HG02943 (cell line): Measurements from ENCODE around the gene SSR4.
"Not testable (repeated sequence)": the region's sequence is repeated elsewhere in the genome, so short reads cannot be mapped to it uniquely, and the experiment has no call there.

Experiments used
- ATAC-seq: cut with Tn5 transposase; IDR thresholded peaks from one replicate; pipeline ENCODE4 v1.9.1; 2021; ENCODE audit warnings: mild to moderate bottlenecking, low read depth, moderate library complexity; ENCODE audit not compliant: unreplicated experiment

Gene SSR4

DNA sequence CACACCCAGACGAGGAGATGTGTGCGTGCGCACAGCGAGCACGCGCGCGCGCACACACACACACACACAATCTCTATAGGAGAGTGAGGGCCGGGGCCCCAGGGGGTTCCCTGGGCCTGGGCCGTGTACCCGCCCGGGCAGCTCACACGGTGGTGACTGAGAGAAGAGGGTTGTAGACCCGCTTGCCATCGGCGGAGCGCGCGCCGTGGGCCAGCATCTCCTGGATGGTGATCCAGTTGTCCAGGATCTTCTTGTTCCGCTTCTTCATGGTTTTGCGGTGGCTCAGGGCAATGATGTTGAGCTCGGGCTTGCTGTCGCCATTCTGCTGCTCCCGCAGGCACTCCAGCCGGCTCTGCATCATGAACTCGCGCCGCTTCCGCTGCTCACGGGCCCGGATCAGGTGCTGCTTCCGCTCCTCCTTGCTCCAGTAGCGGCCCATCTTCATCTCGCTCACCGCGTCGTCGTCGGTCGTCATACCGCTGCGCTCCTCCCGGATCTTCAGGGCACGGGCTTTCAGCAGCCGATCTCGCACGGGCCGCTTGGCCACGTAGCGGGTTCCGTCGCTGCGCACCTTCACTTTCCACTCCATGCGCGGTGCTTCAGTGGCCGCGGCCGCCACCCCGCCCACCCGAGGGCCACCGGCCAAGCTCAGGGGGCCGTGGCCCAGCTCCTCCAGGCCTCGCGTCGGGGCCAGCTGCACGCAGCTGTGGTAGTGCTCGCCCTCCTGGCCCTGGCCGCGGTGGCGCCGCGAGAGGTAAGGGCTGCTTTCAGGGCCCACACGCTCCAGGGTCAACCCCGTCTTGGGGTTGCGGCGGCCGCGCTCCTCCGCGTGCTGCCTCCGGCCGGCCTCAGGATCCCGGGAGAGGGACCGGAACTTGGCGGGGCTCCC is 9.0 kb downstream of the SSR4 start:
- no peak for ATAC-seq

DNA sequence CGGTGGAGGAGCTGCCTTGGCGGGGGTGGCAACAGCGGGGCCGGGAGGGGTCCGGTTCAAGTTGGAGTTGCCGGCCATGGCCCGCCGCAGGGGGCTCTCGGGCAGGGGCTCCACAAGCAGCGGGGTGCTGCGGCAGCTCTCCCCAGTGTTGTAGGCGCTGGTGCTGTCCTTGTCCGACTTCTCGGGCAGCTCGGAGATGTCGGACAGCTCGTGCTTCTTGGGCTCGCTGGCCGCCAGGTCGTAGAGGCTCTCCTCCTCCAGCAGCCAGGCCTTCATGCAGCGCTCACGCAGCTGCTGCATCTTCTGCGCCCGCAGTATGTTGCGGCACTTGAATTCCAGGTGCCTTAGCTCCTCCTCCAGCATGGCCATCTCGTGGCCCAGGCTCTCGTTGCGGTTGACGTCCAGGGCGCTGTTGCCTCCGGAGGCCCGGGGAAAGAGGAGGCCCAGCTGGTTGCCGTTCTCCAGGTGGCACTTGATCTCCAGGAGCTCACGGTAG is 9.7 kb downstream of the SSR4 start:
- ATAC-seq, result no peak

DNA sequence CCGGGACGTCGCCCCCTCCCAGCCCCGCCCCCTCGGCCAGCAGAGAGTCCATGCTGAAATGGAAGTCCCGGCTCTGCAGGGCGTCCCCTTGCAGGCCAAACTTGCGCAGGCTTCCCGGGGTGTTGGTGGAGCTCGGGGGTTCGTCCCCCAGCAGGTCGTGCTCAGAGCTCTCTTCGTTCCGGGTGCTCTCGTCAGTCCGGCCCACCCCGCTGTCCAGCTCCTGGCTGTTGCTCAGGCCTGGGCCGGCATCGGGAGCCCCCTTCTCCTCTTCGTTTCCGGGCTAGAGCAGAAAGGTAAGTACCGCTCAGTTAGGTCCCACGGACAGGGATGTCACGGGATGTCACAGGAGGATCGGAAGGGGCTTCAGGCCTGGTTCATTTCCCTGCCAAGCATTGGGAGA is 10.2 kb downstream of the SSR4 start:
- no peak for ATAC-seq

DNA sequence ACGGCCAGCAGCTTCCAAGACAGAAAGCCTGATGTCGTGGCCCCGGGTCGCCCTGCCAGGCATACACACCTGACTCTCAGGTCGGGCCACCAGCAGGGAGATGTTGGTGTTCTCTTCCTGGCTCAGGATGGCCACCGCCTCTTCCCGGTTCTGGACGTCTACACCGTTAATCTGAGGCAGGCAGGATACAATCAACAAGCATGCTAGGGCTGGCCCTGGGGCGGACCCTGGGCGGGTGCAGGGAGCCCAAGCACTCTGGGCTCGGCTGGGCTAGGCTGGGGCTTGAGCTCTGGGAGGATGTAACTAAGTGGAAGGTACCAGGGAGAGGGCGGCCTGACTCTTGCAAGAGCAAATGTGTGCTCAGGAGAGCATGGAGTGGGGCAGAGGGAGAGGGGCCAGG is 11.0 kb downstream of the SSR4 start:
- no peak for ATAC-seq

DNA sequence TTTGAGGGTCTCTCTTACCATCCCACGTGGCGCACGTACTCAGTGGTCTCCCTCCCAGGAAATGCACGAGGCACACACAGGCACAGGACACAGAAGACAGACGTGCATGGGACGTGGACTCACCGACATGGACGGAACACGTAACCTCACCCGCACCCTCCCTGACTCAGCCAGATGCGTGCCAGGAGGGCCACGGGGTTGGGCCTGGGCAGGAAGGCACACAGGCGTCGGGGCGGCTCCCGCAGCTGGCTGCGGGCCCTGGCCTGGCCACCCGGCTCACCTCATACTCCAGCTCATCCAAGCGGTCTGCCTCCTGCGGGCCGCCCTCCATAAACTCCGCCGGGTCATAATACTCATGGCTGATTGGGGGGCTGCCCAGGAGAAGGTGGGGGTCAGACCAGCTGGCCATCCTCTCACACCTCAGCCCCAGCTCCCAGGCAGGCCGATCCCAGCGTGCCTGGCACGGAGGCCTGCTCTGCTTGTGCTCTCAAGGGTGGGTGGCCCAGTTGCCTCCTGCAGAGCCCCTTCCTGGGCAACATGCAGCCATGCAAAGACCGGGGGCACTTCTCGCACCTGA is 12.6 kb downstream of the SSR4 start:
- no peak for ATAC-seq

DNA sequence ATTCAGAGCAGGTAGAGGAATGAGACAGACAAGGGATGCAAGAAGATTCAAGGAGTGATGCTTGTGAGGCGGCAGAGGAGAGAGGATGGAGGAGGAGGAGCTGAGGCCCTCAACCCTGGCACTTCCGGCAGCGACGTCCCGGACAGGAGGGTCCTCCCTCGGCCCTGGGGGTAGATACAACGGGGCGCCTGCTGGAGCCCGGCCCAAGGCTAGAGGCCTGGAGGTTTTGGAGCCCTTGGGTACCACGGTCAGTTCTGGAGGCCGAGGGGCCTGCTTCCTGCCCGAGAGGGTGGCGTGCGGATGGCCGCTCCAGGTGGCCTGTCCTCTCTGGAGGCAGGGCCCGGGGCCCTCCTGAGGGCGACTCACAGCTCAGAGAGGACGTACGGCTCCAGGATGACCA is 13.5 kb downstream of the SSR4 start:
- no peak for ATAC-seq

DNA sequence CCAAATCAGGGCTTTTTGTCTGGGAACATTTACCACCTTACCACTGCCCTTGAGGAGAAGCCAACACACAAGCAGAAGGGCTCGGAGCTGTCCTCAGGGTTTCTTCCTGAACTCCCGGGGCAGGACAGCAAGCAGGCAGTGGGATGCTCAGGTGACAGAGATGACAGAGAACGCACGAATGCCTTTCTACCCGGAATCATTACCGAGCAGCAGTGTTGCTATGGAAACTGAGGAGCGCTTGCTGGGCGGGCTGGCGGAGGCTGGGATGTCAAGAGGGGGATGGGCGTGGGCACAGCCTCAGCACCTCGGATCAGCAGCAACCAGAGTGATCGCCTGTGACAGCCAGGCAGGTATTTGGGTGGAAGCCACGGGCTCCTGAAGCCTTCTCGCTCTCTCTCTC is 17.8 kb downstream of the SSR4 start:
- no peak for ATAC-seq

DNA sequence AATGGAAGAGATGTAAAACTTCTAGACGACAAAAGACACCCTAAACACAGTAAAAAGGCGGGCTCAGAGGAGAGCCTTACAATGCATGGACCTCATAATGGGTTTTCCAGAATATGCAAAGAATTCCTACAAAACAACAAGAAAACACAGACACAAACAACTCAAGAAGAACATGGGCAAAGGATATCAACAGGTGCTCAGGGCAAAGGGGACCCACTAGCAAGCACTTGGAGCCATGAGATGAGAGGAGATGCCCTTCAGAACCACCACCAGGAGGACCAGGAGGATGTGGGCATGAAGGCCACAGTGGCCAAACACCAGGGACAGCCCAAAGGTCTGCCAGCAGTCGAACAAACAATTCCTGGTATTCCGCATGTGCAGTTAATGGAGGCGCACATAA is 18.7 kb downstream of the SSR4 start:
- ATAC-seq, result no peak

DNA sequence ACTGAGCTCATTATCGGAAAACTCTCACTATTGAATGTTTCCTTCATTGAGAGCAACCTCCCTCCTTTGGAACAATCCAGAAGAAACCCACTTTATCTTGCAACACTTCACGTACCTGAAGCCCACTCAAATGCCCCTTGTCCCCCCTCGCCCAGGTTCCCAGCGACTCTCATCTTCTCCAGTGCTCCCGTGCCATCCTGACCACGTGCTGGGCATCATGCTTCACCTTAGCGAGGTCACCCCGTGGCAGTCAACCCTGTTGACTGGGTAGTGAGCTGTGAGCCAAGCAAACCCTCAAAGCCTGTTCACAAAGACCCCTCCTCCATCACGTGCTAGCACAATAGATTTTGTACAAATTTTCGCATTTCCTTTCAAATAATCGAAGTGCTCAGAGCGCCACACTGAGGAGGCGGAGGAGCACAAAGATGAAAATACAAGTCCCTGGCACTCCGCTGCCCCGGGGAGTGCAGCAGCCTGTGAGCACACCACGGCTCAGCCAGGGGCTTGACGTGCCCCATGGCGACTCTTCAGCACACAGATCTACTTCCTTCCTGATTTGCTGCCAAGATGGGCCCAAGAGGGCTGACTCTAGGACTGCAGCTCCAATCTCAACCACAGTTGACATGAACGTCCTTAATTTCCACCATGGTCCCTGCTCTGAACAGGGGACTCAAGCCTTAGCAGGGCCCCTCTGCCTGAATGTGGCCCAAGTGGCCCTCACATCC is 20.3 kb downstream of the SSR4 start:
- no peak for ATAC-seq

DNA sequence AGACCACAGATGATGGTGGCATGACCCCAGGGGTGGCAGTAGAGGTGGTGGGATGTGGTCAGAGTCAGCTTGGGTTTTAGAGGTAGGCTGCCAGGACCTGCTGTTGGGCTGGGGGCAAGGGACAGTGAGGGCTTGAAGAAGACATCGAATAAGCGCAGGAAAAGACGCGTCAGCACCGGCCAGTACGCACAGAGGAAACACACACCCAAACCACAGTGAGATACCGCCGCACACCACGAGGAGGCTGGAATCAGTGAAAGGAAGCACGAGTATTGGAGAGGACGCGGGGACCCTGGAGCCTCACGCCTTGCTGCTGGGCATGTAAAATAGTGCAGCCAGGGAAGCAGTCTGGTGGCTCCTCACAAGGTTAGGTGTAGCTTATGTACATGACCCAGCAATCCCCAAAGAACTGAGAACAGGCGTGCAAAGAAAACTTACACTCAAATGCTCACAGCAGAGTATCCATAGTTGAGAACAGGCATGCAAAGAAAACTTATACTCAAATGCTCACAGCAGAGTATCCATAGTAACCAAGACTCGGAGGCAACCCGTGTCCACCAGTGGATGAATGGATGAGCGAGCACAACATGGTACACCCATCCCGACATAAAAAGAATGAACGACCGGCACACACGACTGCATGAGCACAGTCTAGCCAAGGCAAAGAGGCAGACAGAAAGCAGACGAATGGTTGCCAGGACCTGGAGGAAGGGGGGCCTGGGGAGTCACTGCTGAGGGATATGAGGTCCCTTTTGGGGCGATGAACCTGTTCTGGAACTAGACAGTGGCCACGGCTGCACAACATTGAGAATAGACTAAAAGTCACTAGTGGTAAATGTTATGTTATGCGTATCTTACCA is 22.6 kb downstream of the SSR4 start:
- no peak for ATAC-seq

DNA sequence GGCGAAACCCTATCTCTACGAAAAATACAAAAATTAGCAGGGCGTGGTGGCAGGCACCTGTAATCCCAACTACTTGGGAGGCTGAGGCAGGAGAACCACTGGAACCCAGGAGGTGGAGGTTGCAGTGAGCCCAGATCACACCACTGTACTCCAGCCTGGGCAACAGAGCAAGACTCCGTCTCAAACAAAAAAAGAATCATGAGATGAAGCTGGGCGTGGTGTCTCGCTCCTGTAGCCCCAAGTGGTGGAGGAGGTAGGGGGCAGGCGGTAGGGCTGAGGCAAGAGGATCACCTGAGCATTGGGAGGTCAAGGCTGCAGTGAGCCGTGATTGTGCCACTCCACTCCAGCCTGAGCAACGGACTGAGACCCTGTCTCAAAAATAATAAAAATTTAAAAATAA is 23.6 kb downstream of the SSR4 start:
- ATAC-seq, result not testable (repeated sequence)

DNA sequence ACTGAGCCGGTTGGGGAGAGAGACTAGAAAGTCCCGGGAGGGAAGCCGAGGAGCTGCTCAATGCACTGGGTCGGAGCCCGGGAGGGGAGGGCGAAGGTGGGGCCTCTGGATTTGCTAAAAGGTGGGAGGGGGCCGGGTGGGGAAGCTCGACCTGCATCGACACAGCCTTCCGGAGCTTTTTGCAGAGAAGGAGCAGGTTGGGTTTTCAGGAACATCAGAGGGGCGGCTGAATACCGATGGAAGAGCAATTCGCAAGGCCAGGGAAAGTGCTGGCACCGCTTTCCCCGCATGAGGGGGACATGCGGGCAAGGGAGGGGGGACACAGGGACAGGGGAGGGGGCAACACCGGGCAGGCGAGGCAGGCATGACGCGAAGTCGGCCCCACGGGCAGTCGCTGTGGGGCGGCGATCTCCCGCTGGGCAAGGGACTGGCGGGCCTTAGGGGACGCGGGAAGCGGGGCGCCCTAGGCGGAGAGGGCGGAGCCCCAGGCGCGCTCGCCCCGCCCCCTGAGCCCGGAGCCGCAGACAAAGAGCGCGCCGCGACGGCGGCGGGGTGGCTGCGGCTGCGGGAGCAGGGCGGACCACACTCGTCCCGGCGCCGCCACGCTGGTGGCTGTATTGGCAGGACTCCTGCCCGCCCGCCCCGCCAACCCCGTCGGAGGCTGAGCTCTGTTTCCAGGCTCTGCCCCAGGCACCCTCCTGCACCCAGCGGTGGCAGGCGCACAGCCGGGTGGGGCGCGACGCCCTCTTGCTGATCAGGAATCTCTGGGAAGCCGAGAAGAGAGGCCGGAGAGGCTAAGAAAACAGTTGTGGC is 24.3 kb downstream of the SSR4 start:
- ATAC-seq, result no peak

DNA sequence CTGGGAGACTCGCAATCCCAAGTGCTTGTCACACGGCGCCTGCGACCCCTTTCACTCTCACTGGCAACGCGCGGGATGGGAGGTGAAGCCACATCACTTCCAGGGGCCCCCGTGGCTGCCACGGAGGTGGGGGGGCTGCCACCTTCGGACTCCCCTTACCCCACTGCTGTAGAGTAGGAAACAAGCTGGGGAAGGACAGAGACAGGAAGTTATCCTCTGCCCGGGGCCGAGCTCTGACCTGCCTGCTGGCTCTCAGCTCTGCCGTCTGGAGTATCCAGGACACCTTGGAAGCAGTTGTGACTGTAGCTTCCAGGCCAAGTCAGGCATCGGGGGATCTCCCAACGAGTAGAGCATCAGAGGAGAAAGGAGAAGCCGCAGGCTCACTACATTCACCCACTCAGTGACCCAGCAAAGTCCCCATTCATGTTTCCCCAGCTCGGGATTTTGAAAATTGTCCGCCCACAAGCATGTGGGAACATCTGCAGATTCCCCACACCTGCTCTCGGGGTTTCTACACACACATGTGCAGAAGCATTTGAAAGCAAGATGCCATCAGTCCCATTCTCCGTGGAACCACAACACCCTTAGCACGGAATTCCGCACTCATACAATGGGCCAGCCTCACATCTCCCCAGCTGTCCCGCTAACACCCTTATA is 25.0 kb downstream of the SSR4 start:
- no peak for ATAC-seq

DNA sequence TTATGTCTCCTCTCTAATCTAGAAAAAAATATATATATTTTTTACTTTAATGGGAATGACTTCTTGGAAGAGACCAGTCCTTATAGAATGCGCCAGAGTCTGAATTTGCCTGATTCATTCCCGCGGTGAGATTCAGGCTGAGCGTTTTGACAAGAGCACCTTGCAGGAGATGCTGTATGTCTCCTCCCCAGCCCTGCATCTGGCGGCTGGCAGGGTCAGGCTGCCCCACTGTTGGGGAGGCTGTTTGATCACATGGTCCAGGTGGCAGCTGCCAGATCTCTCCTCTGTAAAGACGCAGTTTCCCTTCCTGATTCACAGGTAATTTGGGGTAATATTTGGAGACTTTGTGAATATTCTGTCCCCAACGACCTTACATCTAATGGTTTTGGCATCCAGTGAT is 26.1 kb downstream of the SSR4 start:
- no peak for ATAC-seq

DNA sequence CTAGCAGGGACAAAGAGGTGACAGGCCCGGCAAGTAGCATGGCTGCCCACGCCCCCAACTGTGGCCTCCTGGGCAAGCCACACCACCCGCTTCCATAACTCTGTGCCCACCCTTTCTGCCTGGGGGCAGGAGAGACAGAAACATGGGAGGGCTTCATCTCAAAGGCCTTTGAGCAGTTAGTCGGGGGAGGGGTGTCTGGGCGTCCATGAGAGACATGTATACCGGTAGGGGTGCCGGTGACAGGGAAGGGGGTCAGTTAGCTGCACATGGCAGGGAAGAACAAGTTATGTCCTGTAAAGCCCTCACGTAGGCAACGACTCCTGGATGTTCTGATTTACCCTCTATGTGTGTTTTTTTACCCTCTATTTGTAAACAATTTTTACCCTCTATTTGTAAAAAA is 26.6 kb downstream of the SSR4 start:
- no peak for ATAC-seq

DNA sequence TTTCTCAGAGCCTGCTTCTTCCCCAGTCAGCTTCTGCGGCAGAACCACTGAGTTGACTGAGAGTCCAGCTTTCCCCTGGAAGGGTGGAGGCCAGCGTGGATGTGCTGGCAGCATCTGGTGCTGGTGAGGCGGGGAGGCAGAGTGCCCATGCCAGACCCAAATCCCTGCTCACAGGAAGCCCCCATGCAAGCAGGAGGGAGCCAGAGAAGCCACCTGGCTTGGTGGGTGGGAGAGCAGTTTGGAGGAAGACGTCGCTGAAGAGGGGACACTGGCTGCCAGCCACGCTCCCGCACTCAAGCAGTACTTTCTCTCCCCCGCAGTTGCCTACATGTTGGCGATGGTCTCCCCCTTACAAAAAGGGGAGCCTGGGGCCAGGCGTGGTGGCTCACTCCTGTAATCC is 29.9 kb downstream of the SSR4 start:
- no peak for ATAC-seq

DNA sequence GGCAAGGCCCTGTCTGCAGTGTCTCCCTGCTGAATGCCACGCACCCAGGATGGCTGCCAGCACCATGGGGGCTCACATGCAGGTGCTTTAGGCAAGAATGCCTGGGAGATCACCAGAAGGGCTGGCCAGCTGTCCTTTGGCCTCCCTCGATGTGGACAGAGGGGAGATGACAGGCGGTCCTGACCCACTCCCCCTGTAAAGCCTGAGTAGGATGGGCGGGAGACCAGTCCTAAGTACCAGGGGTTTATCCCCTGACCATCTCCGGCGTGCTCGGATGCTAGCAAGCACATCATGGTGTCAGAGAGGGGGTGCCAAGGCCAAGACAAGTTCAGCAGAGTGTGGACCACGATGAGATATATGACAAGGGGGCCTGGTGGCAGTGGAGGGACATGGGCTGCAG is 30.6 kb downstream of the SSR4 start:
- no peak for ATAC-seq

DNA sequence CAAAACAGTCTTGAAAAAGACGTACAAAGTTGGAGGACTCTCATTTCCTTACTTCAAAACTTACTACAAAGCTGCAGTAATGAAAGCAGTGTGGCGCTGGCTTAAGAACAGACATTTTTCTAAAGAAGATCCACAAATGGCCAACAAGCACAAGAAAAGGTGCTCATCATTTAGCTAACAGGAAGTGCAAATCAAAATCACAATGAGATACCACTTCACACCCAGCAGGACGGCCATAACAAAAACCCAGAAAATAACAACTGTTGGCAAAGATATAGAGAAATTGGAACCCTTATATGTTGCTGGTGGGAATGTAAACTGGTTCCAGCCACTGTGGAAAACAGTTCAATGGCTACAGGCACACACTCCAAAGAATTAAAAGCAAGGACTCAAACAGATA is 32.5 kb downstream of the SSR4 start:
- no peak for ATAC-seq

DNA sequence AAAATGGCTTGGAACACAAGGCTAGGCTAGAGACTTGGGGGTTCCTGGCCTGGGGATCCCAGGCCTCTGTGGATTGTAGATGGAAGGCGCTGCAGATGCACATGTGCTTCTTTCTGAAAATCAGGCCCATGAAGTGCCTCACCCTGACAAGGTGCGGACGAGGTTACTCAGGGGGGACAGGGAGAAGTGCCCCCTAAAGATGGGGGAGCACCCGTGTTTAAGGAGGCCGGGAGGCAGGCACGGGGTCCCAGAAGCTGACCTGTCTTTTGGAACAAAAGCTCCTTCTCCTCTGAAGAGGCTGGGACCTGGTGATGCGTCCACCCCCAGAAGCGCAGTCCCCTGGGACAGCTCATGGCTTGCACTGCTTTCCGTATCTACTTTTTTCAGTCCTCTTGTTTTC is 33.4 kb downstream of the SSR4 start:
- no peak for ATAC-seq
